Left ventricle myocardium inferior (tissue), 1 donor: Measurements from ENCODE around the gene TMEM121B. TPM values are rescaled to one million over a fixed set of nuclear protein-coding genes. Genes with fewer than 3 reads are reported as not detected.

Experiments
- DNase-seq: peaks from one replicate; pipeline ENCODE4 v3.0.0-alpha.2; 2020
- H3K27ac ChIP-seq: fragments of 200-600 bp; replicated peaks from 2 replicates; pipeline ENCODE4 v1.8.0; 2021
- H3K27me3 ChIP-seq: fragments of 200-600 bp; 2 replicates; pipeline ENCODE4 v1.8.0; 2021; ENCODE audit warnings: low read depth
- H3K36me3 ChIP-seq: fragments of 200-600 bp; 2 replicates; pipeline ENCODE4 v1.8.0; 2021
- H3K4me1 ChIP-seq: fragments of 200-600 bp; 2 replicates; pipeline ENCODE4 v1.8.0; 2021
- H3K4me3 ChIP-seq: fragments of 200-600 bp; 2 replicates; pipeline ENCODE4 v1.8.0; 2021; ENCODE audit warnings: mild to moderate bottlenecking, moderate library complexity
- H3K9me3 ChIP-seq: fragments of 200-600 bp; replicated peaks from 2 replicates; pipeline ENCODE4 v1.8.0; 2021
- intact Hi-C: fragments of 100-400 bp; cut with micrococcal nuclease; formaldehyde crosslinking; loops from one replicate; pipeline ENCODE4 v1.11.0; 2022
- total RNA-seq: library from RNA; stranded (reverse); fragmentation: NEBNext Ultra II Directional; extraction: Animal tissue kit (Norgen Biotek cat#: 25700); gene quantifications from one replicate; pipeline ENCODE4 v1.2.1, GENCODE V29; 2021
- TF ChIP-seq, protein P1 (sequence below): fragments of 200-600 bp; IDR thresholded peaks from 2 replicates; pipeline ENCODE4 v1.8.0; 2021; ENCODE audit warnings: antibody characterized with exemption, mild to moderate bottlenecking, borderline replicate concordance
- donor health status: DM: no; HTN: yes; CAD: no; lungs with severe emphysema.

Gene TMEM121B
- total RNA-seq, 1 donor from 2014 or later = 1.5 TPM

DNA sequence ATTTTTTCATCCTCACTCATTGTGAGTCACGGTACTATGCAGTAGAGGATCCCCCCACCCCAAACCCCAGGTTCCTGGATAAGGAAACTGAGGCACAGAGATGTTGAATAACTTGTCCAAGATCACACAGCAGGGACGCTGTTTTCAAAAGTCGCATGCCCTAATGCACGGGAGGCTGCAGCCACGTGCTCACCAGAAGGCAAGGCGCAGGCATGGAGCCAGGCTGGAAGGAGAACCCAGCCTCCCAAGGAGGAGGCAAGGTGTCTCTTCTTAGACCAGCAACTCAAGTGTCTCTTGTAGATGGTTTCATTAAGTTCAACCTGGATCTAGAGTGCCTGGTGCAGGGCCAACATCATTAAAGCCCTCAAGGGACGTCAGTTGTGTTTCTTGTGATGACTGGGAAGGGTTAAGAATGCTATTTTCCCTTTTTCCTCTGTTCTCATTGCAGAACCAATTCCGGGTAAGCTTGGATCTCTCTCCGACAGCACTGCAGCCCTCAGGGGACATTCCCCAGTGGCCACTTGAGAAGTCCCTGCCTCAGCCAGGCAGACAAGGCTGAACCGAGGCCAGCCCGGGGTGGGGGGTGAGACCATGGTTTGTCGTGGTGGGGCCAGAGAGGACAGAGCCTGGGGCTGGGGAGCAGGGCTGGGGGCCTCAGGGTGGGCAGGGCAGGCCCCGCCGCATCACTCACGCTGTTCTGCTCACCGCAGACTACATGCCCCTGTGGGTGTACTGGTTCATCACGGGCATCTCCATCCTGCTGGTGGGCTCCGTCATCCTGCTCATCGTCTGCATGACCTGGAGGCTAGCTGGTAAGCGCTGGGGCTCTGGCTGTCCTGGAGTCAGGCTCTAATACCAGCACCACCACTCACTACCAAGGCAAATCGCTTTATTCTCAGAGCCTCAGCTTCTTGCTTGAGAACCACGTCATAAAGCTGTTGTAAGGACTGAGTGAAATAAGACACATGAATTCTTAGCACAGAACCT is 15.7 kb downstream of the TMEM121B start:
- peaks cover 73% of the 10 kb centered on the region for H3K36me3 ChIP-seq
- no peak overlapping the region for H3K4me3 ChIP-seq
- intact Hi-C loops = no loop called here
- H3K27ac ChIP-seq = no peak overlapping the region
- DNase-seq = no peak
- H3K27me3 ChIP-seq = no peaks in the 10 kb centered on the region
- H3K9me3 ChIP-seq = no peaks in the 10 kb centered on the region
- TF ChIP-seq, protein P1, sequence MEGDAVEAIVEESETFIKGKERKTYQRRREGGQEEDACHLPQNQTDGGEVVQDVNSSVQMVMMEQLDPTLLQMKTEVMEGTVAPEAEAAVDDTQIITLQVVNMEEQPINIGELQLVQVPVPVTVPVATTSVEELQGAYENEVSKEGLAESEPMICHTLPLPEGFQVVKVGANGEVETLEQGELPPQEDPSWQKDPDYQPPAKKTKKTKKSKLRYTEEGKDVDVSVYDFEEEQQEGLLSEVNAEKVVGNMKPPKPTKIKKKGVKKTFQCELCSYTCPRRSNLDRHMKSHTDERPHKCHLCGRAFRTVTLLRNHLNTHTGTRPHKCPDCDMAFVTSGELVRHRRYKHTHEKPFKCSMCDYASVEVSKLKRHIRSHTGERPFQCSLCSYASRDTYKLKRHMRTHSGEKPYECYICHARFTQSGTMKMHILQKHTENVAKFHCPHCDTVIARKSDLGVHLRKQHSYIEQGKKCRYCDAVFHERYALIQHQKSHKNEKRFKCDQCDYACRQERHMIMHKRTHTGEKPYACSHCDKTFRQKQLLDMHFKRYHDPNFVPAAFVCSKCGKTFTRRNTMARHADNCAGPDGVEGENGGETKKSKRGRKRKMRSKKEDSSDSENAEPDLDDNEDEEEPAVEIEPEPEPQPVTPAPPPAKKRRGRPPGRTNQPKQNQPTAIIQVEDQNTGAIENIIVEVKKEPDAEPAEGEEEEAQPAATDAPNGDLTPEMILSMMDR = no peak
- H3K4me1 ChIP-seq = no peaks in the 10 kb centered on the region

DNA sequence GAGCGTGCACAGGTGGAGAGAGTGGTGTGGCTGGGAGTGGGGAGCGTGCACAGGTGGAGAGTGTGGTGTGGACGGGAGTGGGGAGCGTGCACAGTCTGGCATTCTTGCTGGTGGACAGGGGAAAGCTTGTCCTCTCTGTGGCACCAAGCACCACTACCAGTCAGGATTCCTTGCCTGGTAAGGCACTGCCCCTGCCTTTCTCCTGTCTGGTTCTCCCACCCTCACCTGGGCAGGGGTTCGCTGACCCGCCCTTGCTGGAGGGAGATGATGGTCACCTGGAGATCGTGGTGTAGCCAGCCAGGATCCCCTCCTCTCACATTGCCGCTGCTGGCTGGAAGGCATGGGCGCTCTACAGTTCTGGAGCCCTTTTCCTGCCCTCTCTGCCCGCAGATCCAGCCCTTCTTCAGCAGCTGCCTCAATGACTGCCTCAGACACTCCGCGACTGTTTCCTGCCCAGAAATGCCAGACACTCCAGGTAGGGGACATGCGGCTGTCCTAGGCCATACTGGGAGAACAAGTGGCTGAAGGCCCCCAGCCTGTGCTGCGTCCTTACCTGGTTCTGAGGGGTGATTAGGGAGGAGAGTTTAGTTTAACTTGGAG is 16.7 kb downstream of the TMEM121B start:
- no peak overlapping the region for H3K4me3 ChIP-seq
- H3K4me1 ChIP-seq = no peaks in the 10 kb centered on the region
- H3K27ac ChIP-seq = no peak overlapping the region
- no peak for DNase-seq
- TF ChIP-seq, protein P1 = no peak
- no peaks in the 10 kb centered on the region for H3K9me3 ChIP-seq
- peaks cover 78% of the 10 kb centered on the region for H3K36me3 ChIP-seq
- no peaks in the 10 kb centered on the region for H3K27me3 ChIP-seq
- intact Hi-C loops = no loop called here

DNA sequence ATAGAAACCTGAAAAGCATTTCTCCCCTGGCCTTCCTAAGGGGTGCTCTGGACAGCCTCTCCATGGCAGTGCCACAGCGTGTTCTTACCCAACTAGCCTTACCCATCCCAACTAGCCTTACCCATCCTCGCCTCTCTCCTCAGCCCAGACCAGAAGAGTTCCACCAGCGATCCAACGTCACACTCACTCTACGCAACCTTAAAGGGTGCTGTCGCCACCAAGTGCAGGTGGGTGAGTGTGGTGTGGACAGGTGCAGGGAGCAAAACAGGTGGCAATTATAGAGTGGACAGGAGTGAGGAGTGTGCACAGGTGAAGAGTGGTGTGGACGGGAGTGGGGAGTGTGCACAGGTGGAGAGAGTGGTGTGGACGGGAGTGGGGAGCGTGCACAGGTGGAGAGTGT is 17.8 kb downstream of the TMEM121B start:
- H3K36me3 ChIP-seq = peaks cover 78% of the 10 kb centered on the region
- intact Hi-C loops = no loop called here
- no peak overlapping the region for H3K4me3 ChIP-seq
- H3K27me3 ChIP-seq = no peaks in the 10 kb centered on the region
- TF ChIP-seq, protein P1 = no peak
- DNase-seq = no peak
- H3K9me3 ChIP-seq = no peaks in the 10 kb centered on the region
- no peaks in the 10 kb centered on the region for H3K4me1 ChIP-seq
- no peak overlapping the region for H3K27ac ChIP-seq

DNA sequence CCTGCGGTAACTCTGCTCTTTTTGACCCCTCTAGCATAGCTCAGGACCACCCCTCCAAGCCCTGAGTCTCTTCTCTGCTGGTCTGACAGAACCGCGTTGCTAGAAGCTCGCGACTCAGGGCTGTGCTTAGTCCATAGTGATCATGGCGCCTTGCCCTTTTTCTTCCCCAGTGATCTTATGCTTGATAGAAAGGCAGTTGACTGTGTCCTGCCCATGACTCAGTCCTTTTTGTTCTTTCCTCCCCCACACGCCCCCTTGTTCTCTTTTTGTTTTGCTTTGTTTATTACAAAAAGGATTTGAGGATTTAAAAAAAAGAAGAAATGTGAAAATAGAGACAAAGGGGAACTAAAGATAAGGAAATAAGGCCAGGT is 18.9 kb downstream of the TMEM121B start:
- no peak for DNase-seq
- Histone ChIP-seq H3K4me1 (no peaks in the 10 kb centered on the region), H3K4me3 (no peak overlapping the region), H3K27me3 (no peaks in the 10 kb centered on the region), H3K36me3 (peaks cover 79% of the 10 kb centered on the region), H3K27ac (no peak overlapping the region), H3K9me3 (no peaks in the 10 kb centered on the region)
- TF ChIP-seq, protein P1 = no peak
- intact Hi-C loops = no loop called here

DNA sequence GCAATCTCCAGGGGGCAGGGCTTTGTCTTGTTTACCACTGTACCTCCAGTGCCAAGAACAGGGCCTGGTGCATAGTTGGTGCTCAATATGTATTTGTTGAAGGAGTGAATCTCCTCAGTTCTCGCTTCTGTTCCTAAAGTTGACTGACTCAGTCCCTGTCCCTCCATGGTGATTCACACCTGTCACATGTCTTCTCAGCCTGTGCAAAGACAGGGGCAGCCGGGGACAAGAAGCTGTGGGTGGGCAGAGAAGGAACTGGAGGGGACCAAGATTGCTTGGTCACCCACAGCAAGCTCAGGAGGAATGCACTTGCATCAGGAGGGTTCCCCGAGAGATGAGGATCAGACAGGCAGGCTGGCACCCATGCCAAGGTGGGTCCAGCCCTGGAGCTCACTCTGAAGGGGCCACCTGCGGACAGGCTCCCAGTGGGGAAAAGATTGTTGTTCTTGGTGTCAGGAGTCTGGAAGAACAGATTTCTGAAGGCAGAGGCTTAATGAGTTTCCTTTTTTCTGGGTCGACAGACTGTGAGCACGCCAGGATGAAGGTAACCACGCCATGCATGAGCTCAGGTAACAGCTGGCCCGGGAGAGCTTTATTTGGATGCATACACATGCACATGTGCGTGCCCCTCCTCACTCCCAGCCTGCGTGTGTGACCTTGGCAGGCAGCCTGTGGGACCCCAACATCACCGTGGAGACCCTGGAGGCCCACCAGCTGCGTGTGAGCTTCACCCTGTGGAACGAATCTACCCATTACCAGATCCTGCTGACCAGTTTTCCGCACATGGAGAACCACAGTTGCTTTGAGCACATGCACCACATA is 19.5 kb downstream of the TMEM121B start:
- TF ChIP-seq, protein P1 = no peak
- intact Hi-C loops = no loop called here
- Histone ChIP-seq H3K27me3 (no peaks in the 10 kb centered on the region), H3K4me3 (no peak overlapping the region), H3K36me3 (peaks cover 79% of the 10 kb centered on the region), H3K9me3 (no peaks in the 10 kb centered on the region), H3K27ac (no peak overlapping the region), H3K4me1 (no peaks in the 10 kb centered on the region)
- no peak for DNase-seq
